Activated CD4-positive, alpha-beta T cell treated with anti-CD3 and anti-CD28 coated beads, Interleukin-2, amount 50 U/mL, for 24 hours (primary cell): Measurements from ENCODE around the gene NTRK3.

Experiments
- DNase-seq, 2 donors: peaks; one replicate each; pipeline ENCODE4 v3.0.0-alpha.2; 2020; ENCODE audit warnings: low read depth in 1 of 2, low spot score in 1 of 2

The NTRK3 gene

GRCh38 chr15:87902772-87903426 lies 353.6 kb downstream of the NTRK3 start:
- no peak for DNase-seq

- DNase-seq, result no peak
Measured at GRCh38 chr15:87901926-87902690, 354.4 kb downstream of the NTRK3 start.

GRCh38 chr15:87901008-87901407 lies 355.5 kb downstream of the NTRK3 start:
- no peak for DNase-seq

- DNase-seq, result no peak
Measured at GRCh38 chr15:87896936-87897335, 359.6 kb downstream of the NTRK3 start.

- no peak for DNase-seq
Measured at GRCh38 chr15:87887177-87887576, 369.4 kb downstream of the NTRK3 start.

- DNase-seq, result no peak
Measured at GRCh38 chr15:87881026-87881425, 375.5 kb downstream of the NTRK3 start.

GRCh38 chr15:87877822-87878542 lies 378.6 kb downstream of the NTRK3 start:
- DNase-seq, result no peak

GRCh38 chr15:87877114-87877810 lies 379.3 kb downstream of the NTRK3 start:
- DNase-seq, result no peak

- DNase-seq, result no peak
Measured at GRCh38 chr15:87874896-87875711, 381.4 kb downstream of the NTRK3 start.

GRCh38 chr15:87873516-87873915 lies 383.0 kb downstream of the NTRK3 start:
- DNase-seq, result no peak

- DNase-seq, result no peak
Measured at GRCh38 chr15:87871731-87872320, 384.7 kb downstream of the NTRK3 start.

GRCh38 chr15:87871258-87871681 lies 385.3 kb downstream of the NTRK3 start:
- no peak for DNase-seq

GRCh38 chr15:87866961-87867360 lies 389.6 kb downstream of the NTRK3 start:
- DNase-seq, result no peak

GRCh38 chr15:87863152-87863551 lies 393.4 kb downstream of the NTRK3 start:
- no peak for DNase-seq

GRCh38 chr15:87860743-87861142 lies 395.8 kb downstream of the NTRK3 start:
- no peak for DNase-seq

- DNase-seq, result no peak
Measured at GRCh38 chr15:87858651-87859050, 397.9 kb downstream of the NTRK3 start.

- DNase-seq, result no peak
Measured at GRCh38 chr15:87851497-87851896, 405.0 kb downstream of the NTRK3 start.

- DNase-seq, result no peak
Measured at GRCh38 chr15:87850916-87851315, 405.6 kb downstream of the NTRK3 start.

GRCh38 chr15:87849181-87849580 lies 407.4 kb downstream of the NTRK3 start:
- DNase-seq, result no peak

GRCh38 chr15:87848012-87848411 lies 408.5 kb downstream of the NTRK3 start:
- DNase-seq, result no peak
